IMR-90 (cell line): ENCODE measurements around the gene IREB2. TPM values are rescaled to one million over a fixed set of nuclear protein-coding genes. Genes with fewer than 3 reads are reported as not detected.

Experiments
- ATAC-seq: fragments of 200-7000 bp; cut with Tn5 transposase; 2 replicates; pipeline ENCODE4 v1.9.1; 2020; ENCODE audit warnings: low read depth, mild to moderate bottlenecking, moderate library complexity
- BruUV-seq: library from RNA; stranded (reverse); fragments of 400-500 nt; replicated peaks from 2 replicates; lab custom pipeline; 2021; lab: Mats Ljungman, UMichigan
- CTCF ChIA-PET: fragments of 300-600 bp; formaldehyde crosslinking; extraction: SDS; loops from one replicate; lab custom pipeline; 2021; ENCODE audit warnings: antibody characterized with exemption; lab: Yijun Ruan, JAX
- POLR2A ChIA-PET: fragments of 300-600 bp; sonication (Branson Sonifier 250); formaldehyde crosslinking; loops from one replicate; lab custom pipeline; 2022; ENCODE audit warnings: antibody characterized with exemption; ENCODE audit not compliant: unreplicated experiment; lab: Charles Lee
- DNase-seq: peaks from one replicate; pipeline ENCODE4 v3.0.0; 2013
- H2AFZ ChIP-seq: replicated peaks from 2 replicates; pipeline ENCODE3; 2013; ENCODE audit warnings: low read length, mild to moderate bottlenecking; ENCODE audit not compliant: poor library complexity
- H2AK5ac ChIP-seq: 2 replicates; pipeline ENCODE4 v1.6.1; 2013; ENCODE audit warnings: low read depth, low read length, inconsistent platforms
- H2AK9ac ChIP-seq: replicated peaks from 2 replicates; pipeline ENCODE3; 2013; ENCODE audit warnings: mild to moderate bottlenecking, low read depth, low read length, moderate library complexity; ENCODE audit not compliant: poor library complexity
- H2BK120ac ChIP-seq: 2 replicates; pipeline ENCODE4 v1.6.1; 2013; ENCODE audit warnings: low read depth, low read length, inconsistent platforms
- H2BK15ac ChIP-seq: 3 replicates; pipeline ENCODE4 v1.6.1; 2013; ENCODE audit warnings: low read depth, low read length, inconsistent platforms
- H2BK20ac ChIP-seq: 2 replicates; pipeline ENCODE4 v1.6.1; 2013; ENCODE audit warnings: low read depth, mild to moderate bottlenecking, inconsistent platforms, low read length, moderate library complexity
- H2BK5ac ChIP-seq: 2 replicates; pipeline ENCODE4 v1.6.1; 2013; ENCODE audit warnings: mild to moderate bottlenecking, low read depth, low read length, inconsistent platforms; ENCODE audit not compliant: poor library complexity, severe bottlenecking
- H3K14ac ChIP-seq: replicated peaks from 2 replicates; pipeline ENCODE4 v1.6.1; 2013; ENCODE audit warnings: low read depth, low read length, inconsistent platforms
- H3K18ac ChIP-seq: 2 replicates; pipeline ENCODE4 v1.6.1; 2013; ENCODE audit warnings: low read depth, low read length, control low read depth
- H3K23ac ChIP-seq: 2 replicates; pipeline ENCODE4 v1.6.1; 2013; ENCODE audit warnings: low read depth, low read length, inconsistent platforms
- H3K27ac ChIP-seq: 2 replicates; pipeline ENCODE4 v1.5.1; 2013; ENCODE audit warnings: mild to moderate bottlenecking, control low read depth, low read length; ENCODE audit not compliant: insufficient read depth
- H3K27me3 ChIP-seq: 2 replicates; pipeline ENCODE4 v1.6.1; 2013; ENCODE audit warnings: low read length; ENCODE audit not compliant: control insufficient read depth, insufficient read depth
- H3K36me3 ChIP-seq: 2 replicates; pipeline ENCODE4 v1.6.1; 2013; ENCODE audit warnings: low read length, mixed read lengths; ENCODE audit not compliant: control insufficient read depth, insufficient read depth
- H3K4ac ChIP-seq: 2 replicates; pipeline ENCODE4 v1.6.1; 2013; ENCODE audit warnings: low read depth, low read length, inconsistent platforms
- H3K4me1 ChIP-seq: 2 replicates; pipeline ENCODE4 v1.6.1; 2013; ENCODE audit warnings: low read length, mixed read lengths; ENCODE audit not compliant: control insufficient read depth, insufficient read depth
- H3K4me2 ChIP-seq: 2 replicates; pipeline ENCODE4 v1.6.1; 2013; ENCODE audit warnings: low read depth, mild to moderate bottlenecking, control low read depth, low read length, moderate library complexity
- H3K4me3 ChIP-seq: 2 replicates; pipeline ENCODE4 v1.5.1; 2013; ENCODE audit warnings: low read depth, mild to moderate bottlenecking, control low read depth, low read length, moderate library complexity; ENCODE audit not compliant: insufficient read depth
- H3K56ac ChIP-seq: 2 replicates; pipeline ENCODE4 v1.6.1; 2013; ENCODE audit warnings: low read length, inconsistent platforms; ENCODE audit not compliant: insufficient read depth; ENCODE audit errors: extremely low read depth
- H3K79me1 ChIP-seq, 2 experiments: 2 replicates each; pipeline ENCODE4 v1.6.1; 2013; ENCODE audit warnings: low read length in 2 of 2, inconsistent platforms in 1 of 2, low read depth in 1 of 2
- H3K9ac ChIP-seq: 2 replicates; pipeline ENCODE4 v1.6.1; 2013; ENCODE audit warnings: low read depth, low read length, control low read depth
- H3K9me1 ChIP-seq: 2 replicates; pipeline ENCODE4 v1.6.1; 2013; ENCODE audit warnings: low read length, inconsistent platforms; ENCODE audit not compliant: insufficient read depth
- H3K9me3 ChIP-seq: 2 replicates; pipeline ENCODE4 v1.6.1; 2013; ENCODE audit warnings: low read length; ENCODE audit not compliant: control insufficient read depth, insufficient read depth
- H4K20me1 ChIP-seq: 2 replicates; pipeline ENCODE4 v1.6.1; 2013; ENCODE audit warnings: low read length, inconsistent platforms; ENCODE audit not compliant: insufficient read depth
- H4K5ac ChIP-seq: 2 replicates; pipeline ENCODE4 v1.6.1; 2013; ENCODE audit warnings: mild to moderate bottlenecking, low read depth, low read length, control low read depth
- H4K8ac ChIP-seq, 2 experiments: 2 replicates each; pipeline ENCODE4 v1.6.1; 2013; ENCODE audit warnings: low read depth in 2 of 2, low read length in 2 of 2, control low read depth in 1 of 2, inconsistent platforms in 1 of 2
- H4K91ac ChIP-seq: 2 replicates; pipeline ENCODE4 v1.6.1; 2013; ENCODE audit warnings: low read depth, low read length, inconsistent platforms; ENCODE audit not compliant: insufficient read depth
- FOS ChIP-seq: fragments of 150-350 bp; IDR thresholded peaks from 2 replicates; pipeline ENCODE4 v1.6.1; 2016; ENCODE audit warnings: low read depth, low read length
- MAFK ChIP-seq: IDR thresholded peaks from 2 replicates; pipeline ENCODE4 v1.6.1; 2012; ENCODE audit warnings: low read depth, low read length, improper control_type of control experiment
- WGBS, 2 experiments: methylation state at CpG; one replicate each; pipeline versions ENCODE4 v1.1.5 to v1.1.7; 2013; ENCODE audit warnings: missing lambda C conversion rate in 2 of 2; ENCODE audit not compliant: insufficient read length in 1 of 2; ENCODE audit errors: extremely low coverage in 2 of 2; 5-methylcytosine and 5-hydroxymethylcytosine counted together
- dilution Hi-C: fragments of 300-500 bp; cut with HindIII; formaldehyde crosslinking; loops from one replicate; pipeline ENCODE4 v1.14.3; 2018; ENCODE audit warnings: low sequenced_read_pairs; ENCODE audit not compliant: unreplicated experiment
- in situ Hi-C: fragments of 300-500 bp; cut with MboI; formaldehyde crosslinking; loops from 3 replicates; pipeline ENCODE4 v1.14.3; 2019; ENCODE audit warnings: low sequenced_read_pairs, inconsistent platforms, mixed read lengths
- intact Hi-C: fragments of 100-400 bp; cut with micrococcal nuclease; formaldehyde crosslinking; loops from 2 replicates; pipeline ENCODE4 v1.10.0; 2022
- polyA plus RNA-seq, 3 experiments: library from polyadenylated mRNA; depleted of rRNA; stranded (reverse); fragments of >200 nt; gene quantifications; 2 replicates each; pipeline ENCODE4 v1.2.3, GENCODE V29; 2012; ENCODE audit warnings: low replicate concordance in 1 of 3
- total RNA-seq: library from RNA; depleted of rRNA; stranded (reverse); fragments of >200 nt; gene quantifications from 2 replicates; pipeline ENCODE4 v1.2.3, GENCODE V29; 2012

Gene IREB2
- total and polyA plus RNA-seq, 2 of the 4 experiments (the other 2 are of a cell fraction) = 12.2 to 13.5 TPM

- DNase-seq = no peak
- Histone ChIP-seq H3K4ac (no peak overlapping the region), H3K27me3 (peaks cover 38% of the 10 kb centered on the region), H3K9me1 (no peaks in the 10 kb centered on the region), H3K4me3 (no peak overlapping the region), H3K56ac (no peak overlapping the region), H4K91ac (no peak overlapping the region), H3K27ac (no peak overlapping the region), H2BK120ac (no peak overlapping the region), H4K8ac (no peak overlapping the region), H2AK9ac (no peak overlapping the region), H3K9ac (no peak overlapping the region), H4K20me1 (no peaks in the 10 kb centered on the region), H2AK5ac (no peak overlapping the region), H3K18ac (no peak overlapping the region), H3K4me1 (no peaks in the 10 kb centered on the region; the same call in 1 of the 2 replicates), H4K5ac (no peak overlapping the region), H3K23ac (no peak overlapping the region), H2BK15ac (no peak overlapping the region), H2BK5ac (no peak overlapping the region), H3K36me3 (no peaks in the 10 kb centered on the region), H2BK20ac (no peak overlapping the region), H3K79me1 (no peaks in the 10 kb centered on the region), H3K14ac (no peak overlapping the region), H3K4me2 (no peak overlapping the region), H3K9me3 (no peaks in the 10 kb centered on the region), H2AFZ (no peak overlapping the region)
- no peak for ATAC-seq
- POLR2A ChIA-PET = no interaction called here
- TF ChIP-seq MAFK = no peak
- no peak for TF ChIP-seq FOS
- in situ Hi-C loops (no loop called here), intact Hi-C loops (no loop called here), dilution Hi-C loops (no loop called here)
- CTCF ChIA-PET = no interaction called here
- BruUV-seq = no TSS peak
- WGBS, 2 experiments = no CpG with 5 or more reads among the region's 9 CpGs
These were observed 41.7 kb upstream of the IREB2 start for GRCh38 chr15:78396186-78396814.
